Stimulated activated CD8-positive, alpha-beta memory T cell treated with anti-CD3 and anti-CD28 coated beads, Interleukin-15, amount 100 ng/mL, for 48 hours (primary cell): Measurements from ENCODE around the gene RHOBTB3.
A peak's percentile ranks its signal among the peaks of the same experiment; 100 is the strongest.

Experiments
- DNase-seq, 2 donors: peaks; one replicate each; pipeline ENCODE4 v3.0.0-alpha.2; 2020; ENCODE audit warnings: low read depth in 2 of 2

RHOBTB3 gene

DNA sequence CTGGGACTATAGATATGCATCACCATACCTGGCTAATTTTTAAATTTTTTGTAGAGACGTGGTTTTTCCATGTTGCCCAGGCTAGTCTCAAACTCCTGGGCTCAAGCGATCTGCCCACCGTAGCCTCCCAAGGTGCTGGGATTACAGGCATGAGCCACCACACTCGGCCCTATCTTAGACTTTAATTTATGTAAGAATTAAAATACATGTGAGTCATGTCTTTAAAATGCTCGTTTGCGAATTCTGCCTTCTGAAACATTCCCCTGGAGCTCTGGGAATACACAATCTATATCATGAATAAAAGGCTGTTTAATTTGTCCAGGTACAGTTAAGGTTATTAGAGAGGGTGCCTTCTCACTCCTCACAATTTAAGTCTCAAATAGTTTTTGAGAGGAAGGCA, 32.8 kb downstream of the RHOBTB3 start:
- DNase-seq, result no peak

DNA sequence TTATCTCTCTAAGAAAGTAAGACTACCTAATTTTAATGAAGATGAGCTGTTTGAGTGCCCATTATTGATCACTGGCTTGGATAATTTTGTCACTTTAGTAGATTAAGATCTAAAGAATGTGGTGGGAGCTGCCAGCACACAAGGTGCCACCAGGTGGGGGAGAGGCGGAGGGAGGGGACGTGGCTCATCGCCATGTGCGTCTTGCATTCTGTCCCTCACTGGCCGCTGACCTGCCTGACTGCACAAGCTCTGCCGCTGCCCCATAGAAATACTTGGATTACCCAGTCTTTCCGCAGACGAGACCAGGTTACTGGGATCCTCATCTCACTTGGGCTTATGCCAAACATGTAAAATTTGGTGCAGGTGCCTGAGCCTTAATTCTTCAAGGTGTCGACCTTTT, 37.6 kb downstream of the RHOBTB3 start:
- DNase-seq, result no peak

DNA sequence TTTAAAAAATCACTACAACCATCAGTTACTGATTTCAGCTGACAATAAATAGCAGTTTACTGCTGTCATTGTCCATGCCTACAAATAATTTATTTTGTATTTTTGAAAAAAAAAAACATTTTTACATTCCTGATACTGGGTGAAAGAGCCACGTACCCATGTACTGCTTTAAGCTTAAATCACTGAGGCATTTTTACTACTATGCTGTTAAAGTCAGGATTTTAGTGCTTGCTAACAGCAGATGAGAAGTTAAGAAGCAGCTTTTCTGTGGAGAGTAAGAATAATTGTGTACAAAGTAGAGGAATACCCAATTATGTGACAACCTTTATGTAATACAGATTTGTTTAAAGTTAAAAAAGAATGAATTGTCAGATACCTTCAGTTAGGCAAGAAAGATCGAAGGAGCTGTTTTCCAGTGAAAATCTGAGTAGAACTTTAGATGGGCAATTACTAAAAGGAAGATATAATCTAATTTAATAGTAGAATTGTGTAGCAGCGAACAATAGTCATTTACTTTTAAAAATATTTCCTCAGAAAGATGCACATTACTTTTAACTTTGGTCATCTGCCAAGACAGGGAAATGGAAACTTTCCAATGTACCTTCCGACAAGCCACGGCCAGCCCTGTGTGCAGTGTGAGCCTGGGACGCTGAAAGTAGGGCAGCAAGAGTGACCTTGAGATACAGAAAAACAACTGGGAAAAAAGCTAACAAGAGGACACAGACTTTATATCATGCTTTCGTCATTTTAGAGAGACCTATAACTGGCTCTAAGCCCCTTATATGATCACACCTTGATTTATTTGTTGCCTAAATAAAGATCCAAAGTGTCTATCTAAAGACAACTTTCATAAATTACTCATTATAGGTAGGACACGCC, 39.9 kb downstream of the RHOBTB3 start:
- no peak for DNase-seq

DNA sequence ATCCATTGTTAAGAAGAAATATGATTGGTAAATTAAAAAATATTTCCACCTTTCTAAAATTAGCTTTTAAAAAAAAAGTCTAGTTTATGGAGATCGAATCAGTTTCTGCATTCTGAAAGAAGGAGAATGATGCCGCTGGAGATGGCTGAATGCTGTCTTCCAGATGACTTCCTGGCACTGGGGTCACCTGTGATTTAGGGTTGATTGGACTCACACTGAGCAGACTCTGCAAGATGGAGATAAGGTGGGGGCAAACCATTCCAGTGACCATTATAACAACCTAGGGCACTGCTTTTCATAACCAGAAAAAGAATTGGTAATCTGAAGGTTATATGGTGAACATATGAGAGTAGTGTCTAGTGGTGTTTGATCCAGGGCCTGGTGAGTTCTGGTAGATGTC, 40.8 kb downstream of the RHOBTB3 start:
- DNase-seq, result no peak

DNA sequence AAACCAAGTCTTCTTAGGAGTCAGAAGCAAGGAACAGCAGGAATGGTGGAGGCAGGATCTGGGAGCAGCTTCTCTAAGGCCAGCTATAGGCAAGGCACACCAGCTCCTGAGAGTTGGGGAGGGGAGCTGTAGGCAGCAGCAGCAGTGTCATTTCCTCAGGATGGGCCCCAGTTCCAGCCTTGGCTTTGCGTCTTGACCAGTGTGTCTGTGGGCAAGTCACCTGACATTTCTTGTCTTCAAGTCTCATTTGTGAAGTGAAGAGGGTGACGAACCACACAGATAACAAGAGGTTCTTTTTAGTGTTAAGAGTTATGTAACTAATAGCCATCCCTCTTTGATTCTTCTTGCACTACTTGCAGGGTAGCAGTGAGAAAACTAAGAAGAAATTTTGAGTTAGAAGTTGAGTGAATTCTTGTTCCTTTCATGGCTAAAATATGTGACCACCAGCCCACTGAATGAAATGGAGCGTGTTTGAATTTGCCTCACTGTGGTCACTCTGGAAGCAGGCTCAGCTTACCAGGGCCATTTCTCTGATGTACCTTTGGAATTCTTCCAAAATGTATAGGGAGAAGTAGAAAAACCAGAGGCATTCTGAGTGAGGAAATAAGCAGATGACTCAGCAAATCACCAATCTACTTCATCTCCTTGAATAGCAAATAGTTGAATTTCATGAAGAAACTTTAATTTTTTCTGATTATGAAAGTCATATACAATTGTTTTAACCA, 42.4 kb downstream of the RHOBTB3 start:
- no peak for DNase-seq

DNA sequence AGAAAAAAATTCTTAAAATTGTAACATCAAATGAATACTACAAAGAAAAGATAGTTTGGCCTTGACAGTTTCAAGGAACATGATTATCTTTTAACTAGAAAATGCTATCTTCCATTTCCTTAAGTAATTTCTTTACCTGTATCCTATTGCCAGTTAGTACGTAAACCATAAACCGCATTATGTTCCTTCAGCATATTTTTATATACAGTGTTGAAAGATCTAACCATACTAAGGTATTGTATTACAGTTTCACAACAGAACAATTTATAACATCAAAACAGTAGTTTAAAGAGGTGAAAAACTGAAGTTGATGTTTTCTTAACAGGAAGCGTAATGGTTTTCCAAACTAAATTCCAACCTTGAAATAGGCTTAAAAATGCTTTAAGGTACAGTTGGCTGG, 46.3 kb downstream of the RHOBTB3 start:
- DNase-seq, result no peak

DNA sequence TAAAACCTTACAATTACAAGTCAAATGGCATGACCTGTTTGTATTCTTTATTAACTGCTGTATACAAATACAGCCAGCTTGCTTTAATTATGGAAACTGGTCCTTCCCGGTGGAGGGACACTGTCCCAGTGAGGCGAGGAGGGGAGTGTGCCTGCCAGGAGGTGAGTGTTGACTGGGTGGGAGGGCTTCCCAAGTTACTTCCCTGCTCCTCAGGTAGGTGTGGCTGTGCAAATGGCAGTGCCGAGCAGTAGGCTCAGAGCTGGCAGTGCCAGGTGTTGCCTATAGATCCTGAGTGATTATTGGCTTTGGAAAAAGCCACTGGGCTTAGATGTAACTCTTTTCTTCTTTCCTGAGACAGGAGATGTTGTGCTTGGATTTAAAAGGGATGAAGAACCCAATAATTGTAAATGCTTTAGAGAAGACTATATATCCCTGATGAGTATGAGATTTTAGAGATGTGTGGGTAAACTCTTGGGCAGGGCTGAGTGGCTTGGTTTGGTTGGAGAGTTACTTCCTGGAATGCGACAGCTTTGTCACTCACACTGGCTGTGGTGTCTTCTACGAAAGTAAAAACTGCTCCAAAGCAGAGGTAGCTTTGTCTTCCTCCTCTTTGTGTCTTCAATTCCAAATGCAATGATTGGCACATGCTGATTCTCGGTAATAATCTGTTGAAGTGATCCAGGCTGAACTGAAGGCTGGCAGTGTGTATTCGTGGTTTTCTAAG, 47.7 kb downstream of the RHOBTB3 start:
- no peak for DNase-seq

DNA sequence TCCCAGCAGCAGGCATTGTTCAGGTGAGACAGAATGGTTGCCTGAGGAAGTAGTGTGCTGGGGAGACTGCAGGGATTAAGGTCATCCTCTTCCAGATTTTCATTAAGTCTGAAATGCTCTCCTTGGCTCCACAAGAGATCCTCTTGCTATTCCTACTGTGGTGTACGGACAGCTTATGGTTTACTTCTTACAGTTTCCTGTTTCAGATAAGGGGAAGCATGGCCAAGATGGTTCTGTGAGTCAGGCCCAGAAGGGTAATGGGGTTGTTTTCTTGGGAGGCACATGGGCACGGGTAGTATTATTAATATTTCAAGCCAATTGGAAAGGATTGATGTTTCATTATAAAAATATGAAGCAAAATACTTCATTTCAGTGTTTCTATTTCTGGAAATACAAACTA, 48.5 kb downstream of the RHOBTB3 start:
- no peak for DNase-seq

DNA sequence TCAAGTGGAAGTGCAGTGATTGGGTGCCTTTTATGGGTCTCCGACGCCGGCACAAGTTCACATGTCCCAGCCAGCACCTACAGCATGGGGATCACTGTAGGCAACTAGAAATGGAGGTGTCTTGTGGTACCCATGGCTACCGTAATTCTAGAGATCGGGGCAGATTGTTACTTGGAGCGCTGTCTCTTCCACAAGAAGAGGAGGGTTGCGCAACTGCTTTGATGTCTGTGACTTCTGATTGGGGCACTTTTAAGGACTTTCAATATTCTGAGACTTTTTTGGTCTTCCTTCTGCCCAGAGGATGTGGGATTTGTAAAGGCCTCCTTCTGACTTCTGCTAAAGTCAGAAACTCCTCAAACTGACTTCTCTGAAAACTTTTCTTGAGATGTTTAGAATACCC, 49.5 kb downstream of the RHOBTB3 start:
- no peak for DNase-seq

DNA sequence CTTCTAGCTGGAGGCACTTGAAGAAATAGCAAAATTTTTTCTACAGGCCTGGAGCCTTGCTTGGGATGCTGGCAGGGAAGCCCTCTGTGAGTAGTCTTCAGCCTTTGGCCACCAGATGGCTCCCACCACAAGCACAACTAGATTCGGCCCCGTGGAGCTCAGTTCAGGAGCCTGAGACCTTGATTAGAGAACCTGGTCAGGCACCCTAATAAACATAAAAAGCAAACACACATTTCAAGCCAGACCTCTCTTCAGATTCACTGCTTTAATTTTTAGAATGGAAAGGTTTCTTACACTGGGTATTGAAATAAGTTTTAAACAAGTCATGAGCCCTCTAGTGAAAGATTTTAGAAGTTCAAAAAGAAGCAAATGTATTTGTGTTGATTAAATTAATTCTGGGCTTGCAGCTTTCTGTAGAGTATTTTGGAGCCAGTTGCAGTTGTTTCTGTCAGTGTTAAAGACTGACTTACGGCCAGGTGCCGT, 50.0 kb downstream of the RHOBTB3 start:
- peak; percentile 35 to 38 for DNase-seq

DNA sequence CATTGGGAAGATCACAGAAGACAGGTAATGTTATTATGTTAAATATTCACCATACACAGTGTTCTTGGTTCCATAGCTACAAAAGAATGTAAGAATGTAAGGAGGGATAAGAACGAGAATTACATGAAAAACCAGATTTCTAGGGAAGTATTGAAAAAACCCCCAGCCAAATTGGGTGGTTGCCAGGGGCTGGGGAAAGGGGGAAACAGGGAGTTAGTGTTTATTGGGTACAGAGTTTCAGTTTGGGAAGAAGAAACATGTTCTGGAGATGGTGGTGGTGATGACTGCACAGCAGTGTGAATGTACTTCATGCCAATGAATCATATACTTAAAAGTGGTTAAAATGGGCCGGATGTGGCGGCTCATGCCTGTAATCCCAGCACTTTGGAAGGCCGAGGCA, 51.0 kb downstream of the RHOBTB3 start:
- DNase-seq, result no peak

DNA sequence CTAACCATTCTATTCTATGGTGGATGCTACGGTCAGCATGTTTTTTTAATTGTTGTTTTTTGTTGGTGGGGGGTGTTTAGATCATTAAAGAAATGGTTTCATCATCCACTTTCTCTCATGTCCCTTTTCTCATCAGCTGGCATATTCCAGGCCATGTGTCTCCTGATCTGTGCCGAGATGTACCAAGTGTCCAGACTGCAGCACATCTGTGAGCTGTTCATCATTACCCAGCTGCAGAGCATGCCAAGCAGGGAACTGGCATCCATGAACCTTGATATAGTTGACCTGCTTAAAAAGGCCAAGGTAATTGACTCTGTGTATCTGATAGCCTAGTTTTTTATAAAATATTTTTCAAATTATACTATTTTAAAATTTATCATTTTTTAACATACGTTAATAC, 52.5 kb downstream of the RHOBTB3 start:
- no peak for DNase-seq

DNA sequence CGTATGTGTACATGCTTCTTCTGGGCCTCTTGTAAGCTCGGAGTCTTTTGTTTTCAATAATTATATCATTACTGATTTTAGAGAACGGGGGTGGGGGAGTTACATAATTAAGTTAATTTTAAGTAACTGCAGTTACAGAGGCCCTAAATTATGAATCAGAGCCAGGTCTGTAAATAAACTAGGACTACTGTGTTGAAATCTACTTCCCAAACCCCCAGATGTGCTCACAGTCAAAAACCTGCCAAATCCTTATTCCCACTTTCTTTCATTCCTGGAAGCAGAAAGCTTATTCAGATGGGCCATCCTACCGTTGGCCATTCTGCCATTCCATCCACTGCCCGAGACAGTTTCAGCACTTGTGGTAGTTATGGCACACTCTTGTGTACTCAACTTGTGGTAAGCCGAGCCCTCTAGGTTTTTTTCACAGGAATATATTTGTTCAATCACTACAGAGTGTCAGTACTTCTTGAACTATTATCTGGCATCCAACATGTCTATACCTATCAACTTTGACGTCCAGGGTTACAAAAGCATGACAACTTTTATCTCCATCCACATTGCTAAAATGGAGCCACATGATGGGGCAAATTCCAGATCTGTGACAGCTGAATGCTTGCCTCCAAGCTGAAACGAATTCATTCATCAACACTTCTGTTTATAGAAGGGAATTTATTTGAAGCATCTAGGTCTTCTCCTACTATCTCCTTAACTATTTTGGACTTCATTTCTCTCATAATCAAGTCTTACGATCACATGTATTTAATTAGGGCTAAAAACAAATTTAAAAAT, 53.6 kb downstream of the RHOBTB3 start:
- DNase-seq, result no peak

DNA sequence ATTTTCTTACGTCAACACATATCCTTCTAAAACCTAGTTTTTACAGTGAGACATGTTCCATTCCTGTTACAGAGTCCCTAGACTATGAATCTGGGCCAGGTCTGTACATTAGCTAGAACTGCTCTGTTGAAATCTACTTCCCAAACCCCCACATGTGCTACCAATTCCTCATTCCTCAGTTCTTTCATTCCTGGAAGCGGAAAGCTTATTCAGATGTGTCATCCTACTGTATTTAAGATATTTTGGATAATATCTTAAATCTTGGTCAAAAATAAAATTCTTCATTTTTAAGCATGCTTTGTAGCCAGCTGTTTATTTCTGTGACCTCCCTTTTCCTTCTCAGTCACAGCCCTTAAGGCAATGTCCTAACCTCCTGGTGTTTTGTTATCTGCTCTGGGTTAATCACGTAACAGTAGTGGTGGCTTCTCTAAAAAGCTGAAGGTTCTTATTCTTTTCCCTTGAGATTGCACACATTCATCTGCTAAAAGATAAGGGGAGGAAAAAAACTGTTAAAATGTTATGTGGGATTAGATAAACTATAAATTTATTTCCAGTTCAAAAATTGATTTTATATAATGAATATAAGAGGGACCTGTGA, 55.8 kb downstream of the RHOBTB3 start:
- DNase-seq, result no peak

DNA sequence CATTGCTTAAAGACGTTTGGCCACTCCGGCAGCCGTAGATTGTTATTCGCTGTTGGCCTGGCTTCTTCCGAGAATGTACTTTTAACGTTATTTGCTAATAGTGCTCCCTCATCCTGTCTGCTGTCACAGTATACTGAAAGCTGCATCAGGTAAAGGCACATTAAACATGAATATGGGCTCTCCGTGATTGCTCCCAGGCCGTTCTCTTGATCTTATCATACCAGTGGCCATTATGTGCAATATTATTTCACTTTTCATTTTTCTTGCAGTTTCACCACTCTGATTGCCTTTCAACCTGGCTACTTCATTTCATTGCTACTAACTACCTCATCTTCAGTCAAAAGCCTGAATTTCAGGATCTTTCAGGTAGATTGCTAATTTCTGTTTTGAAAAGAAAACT, 57.4 kb downstream of the RHOBTB3 start:
- no peak for DNase-seq

DNA sequence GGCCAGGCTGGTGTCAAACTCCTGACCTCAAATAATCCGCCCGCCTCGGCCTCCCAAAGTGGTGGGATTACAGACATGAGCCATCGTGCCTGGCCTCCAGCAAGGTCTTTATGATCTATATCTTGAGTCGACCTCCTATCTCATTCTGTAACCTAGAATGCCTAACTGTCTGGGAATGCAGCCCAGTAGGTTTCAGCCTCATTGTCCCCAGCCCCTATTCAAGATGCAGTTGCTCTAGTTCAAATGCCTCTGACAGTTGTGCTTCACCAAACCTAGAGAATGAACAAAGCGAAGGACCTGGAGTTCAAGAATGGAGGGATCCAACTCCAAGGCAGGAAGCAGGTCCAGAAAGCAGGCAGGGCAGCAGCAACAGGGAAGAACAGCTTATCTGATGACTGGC, 60.6 kb downstream of the RHOBTB3 start:
- DNase-seq, result no peak

DNA sequence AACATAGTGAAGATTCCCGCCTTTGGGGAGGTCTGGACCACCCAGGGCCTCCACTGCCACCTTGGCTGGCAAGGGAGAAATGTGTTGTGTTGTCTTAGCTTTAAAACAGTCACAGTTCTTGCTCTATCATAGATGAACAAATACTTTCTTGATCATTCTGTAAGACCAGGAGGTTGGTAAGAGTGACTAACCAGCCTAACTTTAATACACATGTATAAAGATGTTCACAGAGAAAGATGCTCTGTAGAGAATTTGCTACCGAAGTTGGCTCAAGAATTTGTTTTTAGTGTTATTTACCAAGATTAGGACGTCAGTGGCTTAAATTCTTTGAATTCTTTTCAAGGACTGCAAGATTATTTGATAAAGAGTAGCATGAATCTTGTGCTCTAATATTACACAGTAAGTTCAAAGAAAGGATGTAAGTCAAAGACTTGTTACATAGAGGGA, 63.0 kb downstream of the RHOBTB3 start:
- DNase-seq, result no peak

DNA sequence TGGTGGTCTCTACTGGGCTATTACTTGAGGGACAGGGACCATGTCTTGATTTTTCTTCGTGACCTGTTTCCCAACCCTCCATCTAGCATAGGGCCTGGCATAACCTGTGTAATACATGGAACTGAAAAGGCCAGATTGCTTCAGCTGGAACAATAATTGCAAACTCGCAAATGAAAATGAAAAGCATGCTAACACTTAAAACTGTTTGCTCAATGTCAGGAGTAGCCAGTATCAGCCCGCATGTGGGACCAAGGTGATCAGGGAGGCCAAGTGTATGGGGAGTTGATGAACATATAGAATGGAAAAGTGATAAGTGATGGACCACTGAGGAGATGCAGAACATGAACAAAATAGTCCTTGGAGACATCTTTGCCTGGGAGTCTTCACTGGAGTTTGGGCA, 66.2 kb downstream of the RHOBTB3 start:
- DNase-seq, result no peak

DNA sequence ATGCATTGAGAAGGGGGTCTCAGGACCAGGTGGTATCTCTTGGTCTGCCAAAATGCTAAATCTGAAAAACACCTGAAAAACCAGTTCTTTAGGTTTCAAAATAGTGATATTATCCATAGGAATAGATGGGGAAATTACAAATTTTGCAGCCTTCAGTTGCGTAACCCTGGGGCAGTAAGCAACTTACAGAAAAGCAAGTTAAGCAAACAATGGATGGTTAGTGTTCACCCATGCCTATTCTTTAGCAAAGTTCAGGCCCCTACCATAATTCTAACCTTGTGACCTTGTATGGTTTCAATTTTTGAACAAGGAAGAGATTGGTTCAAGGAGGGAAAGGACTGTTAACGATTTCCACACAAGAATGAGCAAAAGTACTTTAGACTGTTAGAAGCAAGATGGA, 66.9 kb downstream of the RHOBTB3 start:
- DNase-seq, result no peak

DNA sequence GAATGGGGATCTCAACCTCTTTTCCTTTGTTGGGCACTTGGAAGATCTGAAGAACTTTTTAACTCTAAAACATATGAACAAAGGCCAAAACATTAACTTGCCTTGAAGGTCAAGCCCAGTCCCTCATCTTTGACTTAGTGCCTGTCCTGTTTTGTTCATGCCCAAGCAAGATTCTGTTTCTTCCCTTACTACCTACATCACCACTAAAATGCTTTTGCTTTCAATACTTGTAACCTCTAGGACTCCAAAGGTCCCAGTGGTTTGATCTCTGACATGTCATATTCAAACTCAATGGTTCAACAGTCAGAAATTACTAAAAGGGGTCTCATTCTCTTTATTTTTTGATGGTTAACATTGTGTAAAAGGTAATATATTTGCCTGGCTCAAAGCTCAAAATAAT, 67.4 kb downstream of the RHOBTB3 start:
- no peak for DNase-seq

DNA sequence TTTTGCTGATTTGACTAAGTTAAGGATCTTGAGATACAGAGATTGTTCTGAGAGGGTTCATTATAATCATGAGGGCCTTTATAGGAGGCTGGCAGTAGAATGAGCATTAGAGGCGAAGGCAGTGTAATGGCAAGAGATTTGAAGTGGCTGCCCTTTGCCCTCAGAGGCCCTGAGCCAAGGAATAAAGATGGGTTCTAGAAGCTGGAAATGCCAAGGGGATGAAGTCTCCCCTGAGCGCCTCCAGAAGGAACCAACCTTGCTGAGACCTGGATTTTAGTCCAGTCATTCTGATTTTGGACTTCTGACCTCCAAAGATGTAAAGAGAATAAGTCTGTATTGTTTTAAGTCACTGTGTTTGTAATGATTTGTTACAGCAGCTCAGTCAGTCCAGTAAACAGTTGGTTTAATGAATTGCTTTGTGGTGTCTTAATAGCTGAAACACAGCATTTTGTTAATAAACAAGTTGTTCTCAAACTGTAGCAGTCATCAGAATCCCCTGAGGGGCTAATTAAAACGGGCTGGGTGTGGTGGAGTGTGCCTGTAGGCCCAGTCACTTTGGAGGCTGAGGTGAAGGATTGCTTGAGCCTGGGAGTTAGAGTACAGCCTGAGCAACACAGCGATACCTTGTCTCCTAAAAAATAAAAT, 68.2 kb downstream of the RHOBTB3 start:
- DNase-seq, result no peak
